ENCODE measurements around the gene TAPBP. TPM values are rescaled to one million over a fixed set of nuclear protein-coding genes. Genes with fewer than 3 reads are reported as not detected.
A peak's percentile ranks its signal among the peaks of the same experiment; 100 is the strongest.
"Not testable (repeated sequence)": the region's sequence is repeated elsewhere in the genome, so short reads cannot be mapped to it uniquely, and the experiment has no call there.

Gene TAPBP
- total RNA-seq, 4 donors from 2014 or later: 71.2 to 91.8 (median 89.7) TPM

DNA sequence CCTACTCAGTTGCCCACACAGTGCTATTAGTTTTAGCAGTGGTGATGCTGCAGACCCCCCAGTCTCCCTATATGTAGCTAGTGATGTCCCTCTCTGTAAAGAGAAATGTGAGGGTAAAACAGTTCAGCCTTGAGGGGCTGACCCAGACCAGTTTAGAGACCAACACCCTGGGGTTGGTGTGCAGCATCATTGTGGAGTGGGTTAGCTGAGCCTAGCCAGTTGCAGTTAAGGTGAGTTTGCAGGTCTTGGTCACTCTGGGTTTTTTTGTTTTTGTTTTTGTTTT lies 37.4 kb downstream of the TAPBP start:
- TF ChIP-seq, protein P1, sequence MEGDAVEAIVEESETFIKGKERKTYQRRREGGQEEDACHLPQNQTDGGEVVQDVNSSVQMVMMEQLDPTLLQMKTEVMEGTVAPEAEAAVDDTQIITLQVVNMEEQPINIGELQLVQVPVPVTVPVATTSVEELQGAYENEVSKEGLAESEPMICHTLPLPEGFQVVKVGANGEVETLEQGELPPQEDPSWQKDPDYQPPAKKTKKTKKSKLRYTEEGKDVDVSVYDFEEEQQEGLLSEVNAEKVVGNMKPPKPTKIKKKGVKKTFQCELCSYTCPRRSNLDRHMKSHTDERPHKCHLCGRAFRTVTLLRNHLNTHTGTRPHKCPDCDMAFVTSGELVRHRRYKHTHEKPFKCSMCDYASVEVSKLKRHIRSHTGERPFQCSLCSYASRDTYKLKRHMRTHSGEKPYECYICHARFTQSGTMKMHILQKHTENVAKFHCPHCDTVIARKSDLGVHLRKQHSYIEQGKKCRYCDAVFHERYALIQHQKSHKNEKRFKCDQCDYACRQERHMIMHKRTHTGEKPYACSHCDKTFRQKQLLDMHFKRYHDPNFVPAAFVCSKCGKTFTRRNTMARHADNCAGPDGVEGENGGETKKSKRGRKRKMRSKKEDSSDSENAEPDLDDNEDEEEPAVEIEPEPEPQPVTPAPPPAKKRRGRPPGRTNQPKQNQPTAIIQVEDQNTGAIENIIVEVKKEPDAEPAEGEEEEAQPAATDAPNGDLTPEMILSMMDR (IDR thresholded peaks at IDR 0.05): no peak
- TF ChIP-seq POLR2A (IDR thresholded peaks at IDR 0.05) (no peak), EP300 (IDR thresholded peaks at IDR 0.05) (no peak)
- peak overlapping the region; percentile 39 to 95 (median 68) for H3K4me3 ChIP-seq
- H3K36me3 ChIP-seq: peaks cover 0 to 66% (median 25%) of the 10 kb centered on the region in 3 donors
- DNase-seq (ENCODE audit: low spot score in 2 of 2): no peak
- H3K9me3 ChIP-seq: no peaks in the 10 kb centered on the region
- no peaks in the 10 kb centered on the region for H3K27me3 ChIP-seq
- peak overlapping the region in 3 of 4 donors; percentile 85 to 95 (median 89) for H3K27ac ChIP-seq
- peaks cover 3 to 67% (median 53%) of the 10 kb centered on the region in 4 donors for H3K4me1 ChIP-seq

DNA sequence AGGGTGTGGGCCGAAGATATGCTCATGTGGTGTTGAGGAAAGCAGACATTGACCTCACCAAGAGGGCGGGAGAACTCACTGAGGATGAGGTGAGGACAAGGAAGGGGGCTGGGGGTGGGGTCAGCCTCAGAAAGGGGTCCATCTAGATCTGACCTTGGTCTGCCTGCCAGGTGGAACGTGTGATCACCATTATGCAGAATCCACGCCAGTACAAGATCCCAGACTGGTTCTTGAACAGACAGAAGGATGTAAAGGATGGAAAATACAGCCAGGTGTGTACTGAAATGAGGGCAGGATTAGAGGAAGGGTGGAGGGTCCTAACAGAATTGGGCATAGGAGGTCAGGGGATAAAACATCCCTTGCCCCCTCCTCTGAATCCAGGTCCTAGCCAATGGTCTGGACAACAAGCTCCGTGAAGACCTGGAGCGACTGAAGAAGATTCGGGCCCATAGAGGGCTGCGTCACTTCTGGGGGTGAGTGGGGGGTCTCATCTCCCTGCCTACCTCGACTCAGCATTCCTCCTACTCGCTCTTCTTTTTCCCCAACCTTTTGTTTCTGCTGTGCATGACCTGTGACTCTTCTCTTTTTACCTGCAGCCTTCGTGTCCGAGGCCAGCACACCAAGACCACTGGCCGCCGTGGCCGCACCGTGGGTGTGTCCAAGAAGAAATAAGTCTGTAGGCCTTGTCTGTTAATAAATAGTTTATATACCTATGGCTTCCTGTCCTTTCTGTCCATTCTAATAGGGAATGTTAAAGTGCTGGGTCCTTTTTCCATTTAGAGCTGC lies 37.9 kb downstream of the TAPBP start:
- Histone ChIP-seq H3K27ac (peak overlapping the region in 3 of 4 donors; percentile 85 to 95 (median 89)), H3K4me3 (peak overlapping the region in 3 of 4 donors; percentile 65 to 95 (median 70))

DNA sequence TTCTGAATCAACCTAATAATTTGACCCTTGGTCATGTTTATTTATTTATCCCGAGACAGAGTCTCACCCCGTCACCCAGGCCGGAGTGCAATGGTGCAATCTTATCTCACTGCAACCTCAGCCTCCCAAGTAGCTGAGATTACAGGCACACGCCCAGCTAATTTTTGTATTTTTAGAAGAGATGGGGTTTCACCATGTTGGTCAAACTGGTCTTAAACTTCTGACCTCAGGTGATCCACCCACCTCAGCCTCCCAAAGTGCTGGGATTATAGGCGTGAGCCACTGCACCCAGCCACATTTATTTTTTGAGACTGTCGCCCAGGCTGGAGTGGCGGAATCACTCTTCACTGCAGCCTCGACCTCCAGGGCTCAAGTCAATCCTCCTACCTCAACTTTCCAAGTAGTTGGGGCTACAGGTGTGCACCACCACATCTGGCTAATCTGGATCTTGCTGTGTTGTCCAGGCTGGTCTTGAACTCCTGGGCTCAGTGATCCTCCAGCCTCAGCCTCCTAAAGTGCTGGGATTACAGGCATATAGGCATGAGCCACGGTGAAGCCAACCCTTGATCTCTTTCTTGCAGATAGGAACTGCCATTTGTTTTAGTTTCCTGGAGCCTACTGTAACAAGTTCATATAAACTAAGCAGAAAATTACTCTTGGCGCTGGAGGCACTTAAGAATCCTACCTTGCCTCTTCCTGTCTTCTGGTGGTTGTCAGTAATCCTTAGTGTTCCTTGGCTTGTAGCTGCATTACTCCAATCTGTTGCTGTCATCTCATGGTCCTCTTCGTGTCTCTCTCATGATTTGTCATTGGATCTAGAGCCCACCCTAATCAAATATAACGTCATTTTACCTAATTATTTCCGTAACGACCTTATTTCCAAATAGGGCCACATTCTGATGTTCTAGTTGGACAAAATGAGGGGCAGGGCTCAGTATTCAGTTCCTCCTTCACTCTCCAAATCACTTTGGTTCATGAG lies 39.7 kb downstream of the TAPBP start:
- WGBS, 2 donors: 70 to 71% methylated on average over 14 of the region's 14 CpGs
- H3K27me3 ChIP-seq: no peaks in the 10 kb centered on the region
- H3K4me1 ChIP-seq: peaks cover 3 to 80% (median 57%) of the 10 kb centered on the region in 4 donors
- H3K4me3 ChIP-seq: no peak overlapping the region
- no peak for DNase-seq (ENCODE audit: low spot score in 2 of 2)
- no peak overlapping the region for H3K27ac ChIP-seq
- TF ChIP-seq EP300 (IDR thresholded peaks at IDR 0.05) (no peak), POLR2A (IDR thresholded peaks at IDR 0.05) (no peak)
- TF ChIP-seq, protein P1 (IDR thresholded peaks at IDR 0.05): no peak
- H3K36me3 ChIP-seq: peaks cover 0 to 54% (median 16%) of the 10 kb centered on the region in 3 donors
- H3K9me3 ChIP-seq: no peaks in the 10 kb centered on the region

More for the DNA sequence above, 37.9 kb downstream of the TAPBP start:
- WGBS, 2 donors: 73 to 74% methylated on average over 16 of the region's 16 CpGs
- DNase-seq (ENCODE audit: low spot score in 2 of 2); H3K27me3 ChIP-seq; H3K9me3 ChIP-seq: not testable (repeated sequence)
- Histone ChIP-seq H3K36me3 (peaks cover 0 to 60% (median 25%) of the 10 kb centered on the region in 3 donors), H3K4me1 (peaks cover 3 to 69% (median 54%) of the 10 kb centered on the region in 4 donors)

DNA sequence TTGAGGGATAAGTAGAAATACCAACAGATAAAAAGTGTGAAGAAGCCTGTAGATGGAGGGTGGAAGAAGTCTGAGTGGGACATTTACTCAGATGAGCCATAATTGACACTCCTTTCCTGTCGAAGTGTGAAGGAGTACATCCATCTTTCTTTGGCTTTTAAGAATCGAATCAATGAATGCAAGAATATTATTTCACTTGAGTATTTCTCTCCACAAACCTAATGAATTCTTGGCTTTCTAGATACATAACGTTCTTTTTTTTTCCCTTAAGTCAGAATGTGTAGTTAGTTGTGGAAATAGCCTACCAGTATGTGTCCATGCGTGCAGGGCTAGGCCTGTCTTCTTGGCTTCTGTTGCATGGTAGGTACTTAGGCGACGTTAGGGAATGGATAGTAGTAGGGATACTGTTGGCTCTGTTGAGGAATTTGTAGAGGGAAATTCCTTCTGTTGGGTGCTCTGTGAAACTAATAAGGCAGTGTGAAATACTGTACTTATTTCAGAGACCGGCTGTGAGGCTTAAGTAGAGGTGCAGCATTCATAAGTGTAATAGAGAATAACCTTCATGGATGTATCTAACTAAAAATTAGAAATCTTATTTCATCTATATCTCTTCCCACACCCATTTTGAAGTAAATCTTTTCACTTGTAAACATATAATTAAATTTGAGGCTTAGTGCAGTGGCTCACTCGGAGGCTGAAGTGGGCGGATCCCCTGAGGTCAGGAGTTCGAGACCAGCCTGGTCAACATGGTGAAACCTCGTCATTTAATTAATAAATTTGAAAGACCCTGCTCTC lies 40.6 kb downstream of the TAPBP start:
- no peak for DNase-seq (ENCODE audit: low spot score in 2 of 2)
- peak overlapping the region in 3 of 4 donors; percentile 86 to 96 (median 93) for H3K27ac ChIP-seq
- no peak for TF ChIP-seq EP300 (IDR thresholded peaks at IDR 0.05)
- TF ChIP-seq POLR2A (IDR thresholded peaks at IDR 0.05): no peak
- TF ChIP-seq, protein P1 (IDR thresholded peaks at IDR 0.05): no peak
- H3K27me3 ChIP-seq: no peaks in the 10 kb centered on the region
- no peaks in the 10 kb centered on the region for H3K9me3 ChIP-seq
- peaks cover 3 to 78% (median 56%) of the 10 kb centered on the region in 4 donors for H3K4me1 ChIP-seq
- WGBS, 2 donors: 61% methylated on average over 11 of the region's 11 CpGs
- peaks cover 0 to 54% (median 16%) of the 10 kb centered on the region in 3 donors for H3K36me3 ChIP-seq
- H3K4me3 ChIP-seq: peak overlapping the region in 3 of 4 donors; percentile 80 to 94 (median 82)

Measured in tibial nerve (tissue), 4 donors.